HEK293T (cell line): ENCODE measurements around the gene CD300LF.

ENCODE experiments used
- CTCF ChIA-PET: fragments of 350-600 bp; formaldehyde crosslinking; extraction: SDS; loops from one replicate; lab custom pipeline; 2021; ENCODE audit warnings: antibody characterized with exemption, inconsistent platforms; lab: Yijun Ruan, JAX
- POLR2A ChIA-PET: fragments of 350-600 bp; formaldehyde crosslinking; extraction: SDS; loops from one replicate; lab custom pipeline; 2020; ENCODE audit warnings: antibody characterized with exemption, inconsistent platforms; lab: Yijun Ruan, JAX
- DNase-seq: peaks from one replicate; pipeline ENCODE4 v3.0.0; 2012; ENCODE audit warnings: mixed read lengths; ENCODE audit errors: extremely low spot score
- ARNT ChIP-seq: fragments of 450-650 bp; IDR thresholded peaks from 2 replicates; pipeline ENCODE4 v1.6.1; 2017; ENCODE audit warnings: mild to moderate bottlenecking
- BHLHE40 ChIP-seq: fragments of 450-650 bp; IDR thresholded peaks from 2 replicates; pipeline ENCODE4 v1.6.1; 2016; ENCODE audit warnings: mild to moderate bottlenecking, moderate library complexity, borderline replicate concordance
- CTBP1 ChIP-seq: fragments of 450-650 bp; IDR thresholded peaks from 2 replicates; pipeline ENCODE4 v1.6.1; 2016; ENCODE audit warnings: borderline replicate concordance
- FOXA1 ChIP-seq: fragments of 450-650 bp; IDR thresholded peaks from 2 replicates; pipeline ENCODE4 v1.6.1; 2016; ENCODE audit warnings: mild to moderate bottlenecking
- FOXK2 ChIP-seq: fragments of 450-650 bp; IDR thresholded peaks from 2 replicates; pipeline ENCODE4 v1.6.1; 2016; ENCODE audit warnings: mild to moderate bottlenecking
- FOXM1 ChIP-seq: fragments of 450-650 bp; IDR thresholded peaks from 2 replicates; pipeline ENCODE4 v1.6.1; 2017; ENCODE audit warnings: mild to moderate bottlenecking, borderline replicate concordance
- HDGF ChIP-seq: fragments of 450-650 bp; IDR thresholded peaks from 2 replicates; pipeline ENCODE4 v1.6.1; 2017; ENCODE audit warnings: antibody characterized with exemption, borderline replicate concordance
- L3MBTL2 ChIP-seq: fragments of 450-650 bp; conservative IDR thresholded peaks from 2 replicates; pipeline ENCODE4 v1.6.1; 2016; ENCODE audit warnings: mild to moderate bottlenecking
- LEF1 ChIP-seq: fragments of 450-650 bp; IDR thresholded peaks from 2 replicates; pipeline ENCODE4 v1.6.1; 2017; ENCODE audit warnings: mild to moderate bottlenecking, borderline replicate concordance
- NFRKB ChIP-seq: fragments of 450-650 bp; IDR thresholded peaks from 2 replicates; pipeline ENCODE4 v1.6.1; 2016; ENCODE audit warnings: mild to moderate bottlenecking, moderate library complexity
- PKNOX1 ChIP-seq: fragments of 450-650 bp; IDR thresholded peaks from 2 replicates; pipeline ENCODE4 v1.6.1; 2016
- SP1 ChIP-seq: fragments of 450-650 bp; IDR thresholded peaks from 2 replicates; pipeline ENCODE4 v1.6.1; 2017
- SUZ12 ChIP-seq: fragments of 450-650 bp; IDR thresholded peaks from 2 replicates; pipeline ENCODE4 v1.6.1; 2016; ENCODE audit warnings: mild to moderate bottlenecking
- TARDBP ChIP-seq: fragments of 450-650 bp; IDR thresholded peaks from 2 replicates; pipeline ENCODE4 v1.6.1; 2016
- ZNF384 ChIP-seq: fragments of 450-650 bp; IDR thresholded peaks from 2 replicates; pipeline ENCODE4 v1.6.1; 2016

CD300LF gene

GRCh38 chr17:74739227-74739831 lies 26.6 kb upstream of the CD300LF start:
- CTCF ChIA-PET, result interaction anchor here (0.7 kb wide), 1 partner anchor 303 kb away, joined by 3 read pairs; no protein-coding TSS in a partner anchor
- no peak for TF ChIP-seq PKNOX1
- TF ChIP-seq BHLHE40, result no peak
- TF ChIP-seq ZNF384, result no peak
- POLR2A ChIA-PET, result no interaction called here
- DNase-seq, result no peak

- TF ChIP-seq ZNF384 (no peak), FOXA1 (no peak), NFRKB (no peak), ARNT (no peak), FOXM1 (no peak), CTBP1 (no peak), BHLHE40 (no peak), L3MBTL2 (no peak), SUZ12 (no peak), FOXK2 (no peak), LEF1 (no peak), SP1 (no peak), HDGF (no peak)
- ChIA-PET CTCF (interaction anchor here (0.6 to 3.5 kb wide), 10 partner anchors 8 to 172 kb away, joined by 3 to 57 read pairs (median 5); partner anchors contain the start of genes FDXR and NAT9), POLR2A (interaction anchor here (1.0 to 1.4 kb wide), 3 partner anchors 31 to 135 kb away, joined by 4 to 8 read pairs (median 4); partner anchors contain the start of genes FDXR and NAT9)
- no peak for DNase-seq
These were observed 25.6 kb upstream of the CD300LF start for GRCh38 chr17:74738051-74738996.

- POLR2A ChIA-PET, result interaction anchor here (1.0 to 1.4 kb wide), 3 partner anchors 32 to 136 kb away, joined by 4 to 8 read pairs (median 4); partner anchors contain the start of genes FDXR and NAT9
- peak; percentile 52 for DNase-seq
- TF ChIP-seq NFRKB (no peak), SP1 (no peak), LEF1 (no peak), FOXK2 (no peak), HDGF (no peak), FOXA1 (no peak), ARNT (no peak), ZNF384 (no peak), FOXM1 (no peak), PKNOX1 (no peak)
- CTCF ChIA-PET, result interaction anchor here (0.6 to 3.5 kb wide), 14 partner anchors 9 to 171 kb away, joined by 3 to 57 read pairs (median 4); partner anchors contain the start of genes CD300LD, FDXR and NAT9
These were observed 24.8 kb upstream of the CD300LF start for GRCh38 chr17:74737299-74738050.

GRCh38 chr17:74736513-74737298 lies 24.0 kb upstream of the CD300LF start, which contains the start of gene RAB37:
Gene RAB37 (plus strand): TSS chr17:74737256. CDS start chr17:74737273, 17 bp downstream.
- ChIA-PET CTCF (interaction anchor here (0.8 to 3.5 kb wide), 13 partner anchors 9 to 170 kb away, joined by 3 to 57 read pairs (median 4); partner anchors contain the start of genes CD300LD and NAT9), POLR2A (interaction anchor here (1.0 to 1.6 kb wide), 4 partner anchors 33 to 530 kb away, joined by 4 to 6 read pairs (median 5); partner anchors contain the start of genes FDXR and NAT9)
- no peak for DNase-seq
- no peak for TF ChIP-seq LEF1
- no peak for TF ChIP-seq SP1
- TF ChIP-seq TARDBP, result no peak
- TF ChIP-seq FOXK2, result no peak
- TF ChIP-seq PKNOX1, result no peak
- no peak for TF ChIP-seq L3MBTL2

GRCh38 chr17:74734256-74734655 lies 21.5 kb upstream of the CD300LF start:
- DNase-seq, result no peak
- no peak for TF ChIP-seq CTBP1
- no peak for TF ChIP-seq FOXK2
- no peak for TF ChIP-seq FOXA1
- no peak for TF ChIP-seq LEF1
- TF ChIP-seq HDGF, result no peak
- TF ChIP-seq FOXM1, result no peak
- TF ChIP-seq ARNT, result no peak
- POLR2A ChIA-PET, result no interaction called here
- CTCF ChIA-PET, result no interaction called here
